ENCODE data around the gene SLC25A33.

Gene SLC25A33

GRCh38 chr1:9595156-9595967 lies 56.1 kb downstream of the SLC25A33 start:
- Histone ChIP-seq H2BK5ac (ENCODE audit: low read depth, low read length, poor library complexity, severe bottlenecking) (no peak overlapping the region), H3K36me3 (ENCODE audit: control insufficient read depth in 1 of 2, insufficient read depth in 2 of 2, low read depth in 1 of 2, low read length in 2 of 2) (peaks cover 24 to 43% of the 10 kb centered on the region in 2 experiments), H3K79me1 (replicated peaks; ENCODE audit: low read length, poor library complexity, severe bottlenecking) (peaks cover 44% of the 10 kb centered on the region), H3K9ac (ENCODE audit: low read length) (no peak overlapping the region), H2BK12ac (ENCODE audit: low read length in 2 of 2) (no peak overlapping the region), H3K27me3 (ENCODE audit: control insufficient read depth in 1 of 2, insufficient read depth in 1 of 2, low read length in 2 of 2) (no peaks in the 10 kb centered on the region), H2BK120ac (ENCODE audit: low read depth, low read length) (peak overlapping the region; percentile 23), H3K4me2 (ENCODE audit: low read length, poor library complexity, severe bottlenecking) (no peak overlapping the region), H3K4me1 (ENCODE audit: control insufficient read depth, insufficient read depth, low read depth, low read length) (peaks cover 20% of the 10 kb centered on the region), H3K27ac (ENCODE audit: low read length, poor library complexity, severe bottlenecking) (no peak overlapping the region), H3K23ac (ENCODE audit: low read length in 2 of 2) (no peak overlapping the region), H3K18ac (ENCODE audit: low read depth in 1 of 2, low read length in 2 of 2) (no peak overlapping the region), H2BK15ac (ENCODE audit: low read depth, poor library complexity, severe bottlenecking) (peak overlapping the region; percentile 60), H3K14ac (ENCODE audit: low read length in 2 of 2) (no peak overlapping the region), H4K8ac (ENCODE audit: low read length) (no peak overlapping the region), H2AFZ (ENCODE audit: low read depth, low read length) (no peak overlapping the region), H2AK5ac (ENCODE audit: low read length, severe bottlenecking) (no peak overlapping the region), H3K9me3 (ENCODE audit: control insufficient read depth, low read length) (no peaks in the 10 kb centered on the region), H4K91ac (ENCODE audit: low read length) (no peak overlapping the region), H3K4ac (ENCODE audit: low read depth in 1 of 2, low read length in 2 of 2) (no peak overlapping the region), H3K4me3 (ENCODE audit: insufficient read depth in 1 of 2, low read depth in 1 of 2, low read length in 2 of 2) (no peak overlapping the region)
- WGBS = 89% methylated on average over 17 of the region's 17 CpGs
- no peak for DNase-seq

- peaks cover 29 to 49% of the 10 kb centered on the region in 2 experiments for H3K36me3 ChIP-seq (ENCODE audit: control insufficient read depth in 1 of 2, insufficient read depth in 2 of 2, low read depth in 1 of 2, low read length in 2 of 2)
- no peak overlapping the region for H3K14ac ChIP-seq (ENCODE audit: low read length in 2 of 2)
- WGBS = 97% methylated on average over 12 of the region's 12 CpGs
- peaks cover 18% of the 10 kb centered on the region for H3K4me1 ChIP-seq (ENCODE audit: control insufficient read depth, insufficient read depth, low read depth, low read length)
- H3K18ac ChIP-seq (ENCODE audit: low read depth in 1 of 2, low read length in 2 of 2) = no peak overlapping the region
- no peaks in the 10 kb centered on the region for H3K27me3 ChIP-seq (ENCODE audit: control insufficient read depth in 1 of 2, insufficient read depth in 1 of 2, low read length in 2 of 2)
- peaks cover 42% of the 10 kb centered on the region for H3K79me1 ChIP-seq (replicated peaks; ENCODE audit: low read length, poor library complexity, severe bottlenecking)
- no peak overlapping the region for H2BK5ac ChIP-seq (ENCODE audit: low read depth, low read length, poor library complexity, severe bottlenecking)
- H3K27ac ChIP-seq (ENCODE audit: low read length, poor library complexity, severe bottlenecking) = no peak overlapping the region
- no peak overlapping the region for H3K4me3 ChIP-seq (ENCODE audit: insufficient read depth in 1 of 2, low read depth in 1 of 2, low read length in 2 of 2)
- H3K9me3 ChIP-seq (ENCODE audit: control insufficient read depth, low read length) = no peaks in the 10 kb centered on the region
- H2BK120ac ChIP-seq (ENCODE audit: low read depth, low read length) = no peak overlapping the region
- no peak overlapping the region for H3K4me2 ChIP-seq (ENCODE audit: low read length, poor library complexity, severe bottlenecking)
- no peak overlapping the region for H2AFZ ChIP-seq (ENCODE audit: low read depth, low read length)
- H3K23ac ChIP-seq (ENCODE audit: low read length in 2 of 2) = no peak overlapping the region
- no peak overlapping the region for H2BK15ac ChIP-seq (ENCODE audit: low read depth, poor library complexity, severe bottlenecking)
- no peak overlapping the region for H3K9ac ChIP-seq (ENCODE audit: low read length)
- no peak overlapping the region for H2AK5ac ChIP-seq (ENCODE audit: low read length, severe bottlenecking)
- no peak for DNase-seq
- H3K4ac ChIP-seq (ENCODE audit: low read depth in 1 of 2, low read length in 2 of 2) = no peak overlapping the region
- no peak overlapping the region for H4K8ac ChIP-seq (ENCODE audit: low read length)
- no peak overlapping the region for H4K91ac ChIP-seq (ENCODE audit: low read length)
- no peak overlapping the region for H2BK12ac ChIP-seq (ENCODE audit: low read length in 2 of 2)
Observed at GRCh38 chr1:9595968-9596340, 56.7 kb downstream of the SLC25A33 start.

GRCh38 chr1:9596415-9597123 lies 57.3 kb downstream of the SLC25A33 start:
- 94% methylated on average over 27 of the region's 27 CpGs for WGBS
- Histone ChIP-seq H2BK5ac (ENCODE audit: low read depth, low read length, poor library complexity, severe bottlenecking) (no peak overlapping the region), H3K4me1 (ENCODE audit: control insufficient read depth, insufficient read depth, low read depth, low read length) (peaks cover 18% of the 10 kb centered on the region), H3K9ac (ENCODE audit: low read length) (no peak overlapping the region), H2BK120ac (ENCODE audit: low read depth, low read length) (no peak overlapping the region), H3K9me3 (ENCODE audit: control insufficient read depth, low read length) (no peaks in the 10 kb centered on the region), H4K91ac (ENCODE audit: low read length) (no peak overlapping the region), H3K4ac (ENCODE audit: low read depth in 1 of 2, low read length in 2 of 2) (no peak overlapping the region), H3K4me3 (ENCODE audit: insufficient read depth in 1 of 2, low read depth in 1 of 2, low read length in 2 of 2) (no peak overlapping the region), H3K14ac (ENCODE audit: low read length in 2 of 2) (no peak overlapping the region), H2BK15ac (ENCODE audit: low read depth, poor library complexity, severe bottlenecking) (no peak overlapping the region), H2BK12ac (ENCODE audit: low read length in 2 of 2) (no peak overlapping the region), H3K23ac (ENCODE audit: low read length in 2 of 2) (no peak overlapping the region), H3K18ac (ENCODE audit: low read depth in 1 of 2, low read length in 2 of 2) (no peak overlapping the region), H4K8ac (ENCODE audit: low read length) (no peak overlapping the region), H2AFZ (ENCODE audit: low read depth, low read length) (no peak overlapping the region), H3K27me3 (ENCODE audit: control insufficient read depth in 1 of 2, insufficient read depth in 1 of 2, low read length in 2 of 2) (no peaks in the 10 kb centered on the region), H3K4me2 (ENCODE audit: low read length, poor library complexity, severe bottlenecking) (no peak overlapping the region), H3K36me3 (ENCODE audit: control insufficient read depth in 1 of 2, insufficient read depth in 2 of 2, low read depth in 1 of 2, low read length in 2 of 2) (peaks cover 35 to 50% of the 10 kb centered on the region in 2 experiments), H3K27ac (ENCODE audit: low read length, poor library complexity, severe bottlenecking) (no peak overlapping the region), H2AK5ac (ENCODE audit: low read length, severe bottlenecking) (no peak overlapping the region), H3K79me1 (replicated peaks; ENCODE audit: low read length, poor library complexity, severe bottlenecking) (peaks cover 40% of the 10 kb centered on the region)
- no peak for DNase-seq

Measured in mesenchymal stem cell (in vitro differentiated cells and primary cell).